Germinal center (tissue), 1 donor: ENCODE measurements around the gene NELL2.

ENCODE experiments used
- DNase-seq: peaks from one replicate; pipeline ENCODE4 v3.0.0; 2012; ENCODE audit warnings: mixed read lengths, low spot score

Gene NELL2

DNA sequence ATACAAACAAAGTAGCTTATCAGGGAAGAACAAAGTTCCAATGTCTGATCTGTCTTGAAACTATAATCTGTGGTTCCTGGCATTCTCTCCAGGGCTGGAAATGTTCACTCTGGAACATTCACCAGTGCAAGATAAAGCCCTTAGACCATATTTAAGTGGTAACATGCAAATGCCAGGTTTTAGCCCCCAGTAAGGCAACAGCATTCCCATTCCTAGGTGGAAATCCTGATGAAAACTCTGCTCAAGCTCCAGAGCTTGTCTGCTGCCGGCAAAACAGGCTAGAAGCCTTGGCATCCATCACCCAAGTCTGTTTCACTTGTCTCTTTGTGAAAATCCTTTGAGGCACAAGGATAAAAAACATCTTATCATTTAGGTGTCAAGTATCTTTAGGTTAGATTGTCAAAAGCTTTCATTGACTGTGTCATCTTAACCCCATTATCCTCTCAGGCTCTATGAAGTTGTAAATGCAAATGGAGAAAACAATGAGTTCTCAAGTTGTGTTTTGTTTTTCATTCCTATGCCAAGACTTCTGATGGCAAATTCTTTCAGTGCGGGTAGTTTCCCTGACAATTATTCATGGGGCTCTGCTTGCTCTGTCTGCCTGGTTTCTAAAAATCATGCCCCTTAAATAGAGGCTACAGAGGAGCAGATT lies 344.7 kb downstream of the NELL2 start:
- DNase-seq: no peak

- DNase-seq: no peak
Measured at GRCh38 chr12:44526655-44527182, 349.4 kb downstream of the NELL2 start.

GRCh38 chr12:44525806-44526654 lies 350.1 kb downstream of the NELL2 start:
- no peak for DNase-seq

DNA sequence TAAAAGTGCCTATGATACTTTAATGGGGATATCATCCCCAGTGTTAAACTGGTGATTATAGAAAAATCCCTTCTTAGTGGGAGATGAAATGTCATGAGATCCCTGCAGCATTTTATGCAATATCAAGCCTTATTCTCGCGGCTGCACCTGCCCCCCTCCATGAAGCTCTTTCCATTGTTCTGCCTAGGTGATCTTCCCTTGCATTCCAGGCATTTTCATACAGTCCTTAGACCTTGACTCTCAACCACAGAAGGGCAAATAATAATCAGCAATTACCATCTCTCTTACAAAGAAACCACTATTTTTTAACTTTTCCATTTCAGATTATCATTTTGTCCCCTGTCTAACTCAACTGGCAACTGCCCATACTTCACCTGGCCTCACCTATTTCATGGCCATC lies 352.3 kb downstream of the NELL2 start:
- DNase-seq: no peak

DNA sequence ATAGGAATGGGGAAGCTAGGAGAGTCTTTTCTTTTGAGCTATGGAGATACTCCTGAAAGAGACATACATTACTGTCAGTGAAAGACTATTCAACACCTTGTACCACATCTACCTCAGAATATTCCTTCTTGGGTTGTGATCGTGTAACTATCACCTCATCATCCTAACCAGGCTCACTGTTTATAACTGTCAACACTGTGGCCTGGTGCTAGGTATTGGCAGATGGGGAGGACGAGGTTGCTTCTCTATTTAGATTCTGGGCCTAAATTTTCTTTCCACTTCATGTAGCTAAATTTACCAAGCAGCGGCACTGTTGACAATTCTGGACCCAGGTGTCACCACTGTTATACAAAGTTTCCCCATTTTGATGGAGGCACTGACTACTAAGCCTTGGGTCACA lies 354.4 kb downstream of the NELL2 start:
- no peak for DNase-seq

- DNase-seq: no peak
Measured at GRCh38 chr12:44519931-44520330, 356.2 kb downstream of the NELL2 start.

DNA sequence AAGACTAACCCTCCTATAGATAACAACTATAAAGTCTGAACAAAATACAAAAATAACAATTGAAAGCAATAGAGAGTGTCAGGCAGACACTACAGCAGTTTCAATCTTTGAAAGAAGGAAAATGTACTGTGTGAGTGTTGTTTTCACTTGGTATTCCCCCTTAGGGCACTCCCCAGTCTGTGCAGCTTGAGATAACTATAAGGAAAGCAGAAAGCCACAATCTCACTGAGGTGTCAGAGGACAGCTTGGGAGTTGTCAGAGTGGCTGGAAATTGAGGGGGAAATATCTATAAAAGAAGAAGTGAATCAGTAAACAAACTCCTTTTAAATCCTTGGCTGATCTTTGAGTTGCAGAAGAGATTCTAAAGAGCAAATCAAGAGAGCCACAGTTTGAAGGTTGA lies 364.8 kb downstream of the NELL2 start:
- no peak for DNase-seq

- DNase-seq: no peak
Measured at GRCh38 chr12:44510510-44510909, 365.6 kb downstream of the NELL2 start.

GRCh38 chr12:44510076-44510475 lies 366.0 kb downstream of the NELL2 start:
- DNase-seq: no peak

GRCh38 chr12:44509471-44509870 lies 366.6 kb downstream of the NELL2 start:
- DNase-seq: no peak

GRCh38 chr12:44507461-44507860 lies 368.7 kb downstream of the NELL2 start:
- DNase-seq: no peak

DNA sequence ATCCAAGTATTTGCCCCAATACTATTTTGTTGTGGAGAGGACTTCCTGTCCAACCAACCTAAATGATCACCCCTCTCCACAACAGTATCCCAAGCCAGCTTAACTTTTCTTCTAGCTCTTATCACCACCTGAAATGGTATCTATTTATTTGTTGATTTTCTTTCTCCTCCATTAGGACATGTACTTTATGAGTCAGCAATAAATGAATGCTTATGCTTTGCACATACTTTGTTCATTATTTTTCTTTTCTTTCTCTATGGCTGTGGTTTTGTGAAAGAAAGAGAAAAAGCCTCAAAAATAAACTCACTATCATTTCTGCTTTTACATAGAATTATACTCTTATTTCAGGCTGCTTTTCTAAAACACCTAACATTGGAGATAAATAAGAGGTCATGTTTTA lies 371.3 kb downstream of the NELL2 start:
- DNase-seq: no peak

DNA sequence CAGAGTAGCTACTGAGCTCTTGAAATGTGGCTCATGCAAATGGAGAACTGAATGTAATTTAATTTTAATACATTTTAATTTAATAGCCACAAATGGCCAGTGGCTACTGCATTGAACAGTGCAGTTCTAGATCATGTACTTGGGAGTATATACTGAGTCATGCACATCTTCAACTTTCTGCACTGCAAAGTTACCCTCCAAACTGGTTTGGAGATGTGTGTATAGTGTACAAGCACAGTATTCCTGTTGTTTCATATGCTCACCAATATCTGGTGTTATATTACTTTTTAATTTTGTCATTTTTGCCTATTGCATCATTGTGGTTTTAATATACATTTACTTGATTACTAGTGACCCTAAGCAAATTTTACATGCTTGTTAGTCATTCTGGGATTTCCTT lies 372.8 kb downstream of the NELL2 start:
- DNase-seq: no peak

DNA sequence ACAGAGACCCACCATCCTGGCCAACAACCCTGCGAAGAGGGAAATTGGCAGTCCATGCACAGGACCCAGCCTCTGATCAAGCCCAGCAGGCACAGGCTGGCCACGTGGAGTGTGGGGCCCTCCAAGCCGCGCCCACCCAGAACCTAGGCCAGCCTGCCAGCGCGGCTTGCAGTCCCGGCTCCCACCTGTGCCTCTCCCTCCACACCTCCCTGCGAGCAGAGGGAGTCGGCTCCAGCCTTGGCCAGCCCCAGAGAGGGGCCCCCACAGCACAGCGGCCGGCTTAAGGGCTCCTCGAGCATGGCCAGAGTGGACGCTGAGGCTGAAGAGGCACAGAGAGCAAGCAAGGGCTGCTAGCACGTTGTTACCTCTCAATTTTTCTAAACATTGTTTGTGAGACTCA lies 373.4 kb downstream of the NELL2 start:
- DNase-seq: no peak

- no peak for DNase-seq
Measured at GRCh38 chr12:44500423-44500822, 375.7 kb downstream of the NELL2 start.

- DNase-seq: no peak
Measured at GRCh38 chr12:44497044-44497443, 379.1 kb downstream of the NELL2 start.

GRCh38 chr12:44490181-44490580 lies 385.9 kb downstream of the NELL2 start:
- DNase-seq: no peak

DNA sequence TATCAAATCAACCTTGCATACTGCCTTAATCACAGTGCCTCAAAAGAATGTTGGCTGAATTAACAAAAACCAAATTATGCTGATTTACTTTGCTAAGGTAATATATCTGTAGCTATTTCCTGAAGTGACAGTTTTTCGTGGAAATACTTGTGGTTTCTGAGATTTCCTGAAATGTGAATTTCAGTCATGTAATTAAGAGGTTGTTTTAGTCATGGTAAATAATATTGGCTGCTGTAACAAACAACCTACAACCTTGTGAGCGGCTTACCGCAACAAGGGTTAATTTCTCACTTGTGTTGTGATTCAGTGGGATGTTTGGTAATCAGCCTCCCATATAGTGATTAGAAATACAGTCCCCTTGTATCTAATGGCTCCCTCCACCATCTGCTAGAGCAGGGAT lies 387.9 kb downstream of the NELL2 start:
- DNase-seq: no peak

DNA sequence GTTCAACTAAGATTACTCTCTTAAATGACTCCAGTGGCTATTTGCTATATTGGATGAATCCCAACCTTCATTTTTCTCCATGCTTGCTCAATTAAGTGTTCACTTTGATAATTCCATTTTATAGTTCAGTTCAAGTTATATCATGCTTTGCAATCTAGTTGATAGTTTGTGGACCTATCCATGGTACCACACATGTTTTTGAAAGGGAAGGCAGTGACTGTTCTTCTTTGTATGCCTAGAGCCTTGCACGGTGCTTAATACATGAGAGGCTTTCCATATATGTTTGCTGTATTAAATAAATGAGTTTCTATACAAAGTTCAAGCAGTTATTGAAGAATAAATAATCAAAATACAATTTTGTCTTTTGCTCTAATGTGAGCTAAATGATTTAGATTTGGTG lies 391.3 kb downstream of the NELL2 start:
- DNase-seq: no peak

- no peak for DNase-seq
Measured at GRCh38 chr12:44477331-44477980, 398.7 kb downstream of the NELL2 start.

DNA sequence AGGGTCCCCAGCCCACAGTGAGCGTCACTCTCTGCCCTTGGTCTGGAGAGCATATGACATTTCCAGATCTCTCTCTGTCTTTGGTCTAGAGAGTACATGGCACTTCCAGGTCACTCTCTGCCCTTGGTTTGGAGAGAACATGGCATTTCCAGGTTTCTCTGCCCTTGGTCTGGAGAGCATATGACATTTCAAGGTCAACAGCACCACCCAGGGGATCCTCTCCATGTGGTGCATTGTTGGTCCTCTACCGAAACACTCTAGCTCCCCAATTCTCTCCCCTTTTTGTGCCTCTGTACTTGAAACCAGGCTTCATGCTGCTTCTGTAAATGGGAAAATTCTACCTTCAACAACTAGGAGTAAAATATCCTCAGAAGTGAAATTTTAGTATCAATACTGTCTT lies 399.4 kb downstream of the NELL2 start:
- DNase-seq: no peak

DNA sequence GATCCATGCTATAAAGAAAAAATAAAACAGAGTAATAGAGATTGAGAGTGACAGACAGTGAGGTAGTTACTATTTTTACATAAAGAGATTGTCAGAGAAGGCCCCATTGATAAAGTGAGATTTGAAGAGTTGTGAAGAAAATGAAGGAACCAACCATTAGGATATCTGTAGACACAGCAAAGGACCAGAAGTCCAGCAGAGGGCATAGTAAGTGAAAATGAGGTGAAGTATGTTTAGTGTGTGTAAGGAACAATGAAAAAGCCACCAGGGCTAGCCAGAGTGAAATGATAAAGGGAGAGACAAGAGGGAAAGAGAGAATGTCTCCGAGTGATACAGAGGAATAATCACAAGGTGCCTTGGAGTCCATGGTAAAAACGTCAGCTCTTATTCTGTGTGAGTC lies 411.0 kb downstream of the NELL2 start:
- no peak for DNase-seq

- DNase-seq: no peak
Measured at GRCh38 chr12:44464180-44464579, 411.9 kb downstream of the NELL2 start.
